ENCODE measurements around the gene MCF2L.
"Not testable (repeated sequence)": the region's sequence is repeated elsewhere in the genome, so short reads cannot be mapped to it uniquely, and the experiment has no call there.

MCF2L gene

DNA sequence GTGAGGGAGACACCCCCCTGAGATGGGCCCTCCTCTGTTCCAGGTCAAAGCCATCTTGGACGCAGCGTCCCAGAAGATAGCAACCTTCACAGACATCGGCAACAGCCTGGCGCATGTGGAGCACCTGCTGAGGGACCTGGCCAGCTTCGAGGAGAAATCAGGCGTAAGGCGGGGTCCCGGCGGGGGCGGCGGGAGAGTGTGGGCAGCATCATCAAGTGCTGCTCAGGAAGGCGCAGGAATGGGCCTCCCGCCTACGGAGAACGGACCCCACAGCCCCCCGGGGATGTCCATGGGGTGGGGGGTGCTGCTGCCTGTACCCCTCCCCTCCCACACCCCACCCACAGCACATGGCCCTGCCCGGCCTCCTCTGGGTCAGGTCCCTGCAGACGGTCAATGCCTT lies 105.4 kb downstream of the MCF2L start:
- Mint-ChIP-seq H3K4me3 (no peak overlapping the region), H3K27me3 (no peaks in the 10 kb centered on the region), H3K4me1 (no peaks in the 10 kb centered on the region), H3K9me3 (no peaks in the 10 kb centered on the region), H3K36me3 (no peaks in the 10 kb centered on the region), H3K27ac (no peak overlapping the region)
- CTCF ChIA-PET, result no interaction called here
- no peak for DNase-seq

DNA sequence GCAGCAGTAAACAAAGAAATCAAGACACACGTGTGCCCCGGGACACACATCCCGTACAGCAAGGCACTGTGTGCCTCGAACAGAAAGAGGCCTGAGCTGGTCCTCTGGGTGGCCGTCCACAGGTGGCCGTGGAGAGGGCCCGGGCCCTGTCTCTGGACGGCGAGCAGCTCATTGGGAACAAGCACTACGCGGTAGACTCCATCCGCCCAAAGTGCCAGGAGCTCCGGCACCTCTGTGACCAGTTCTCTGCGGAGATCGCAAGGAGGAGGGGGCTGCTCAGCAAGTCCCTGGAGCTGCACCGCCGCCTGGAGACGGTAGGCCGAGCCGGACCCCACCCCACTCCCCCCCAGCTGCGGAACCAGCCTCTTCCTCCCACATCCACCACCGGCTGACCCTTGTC lies 105.9 kb downstream of the MCF2L start:
- CTCF ChIA-PET, result no interaction called here
- no peaks in the 10 kb centered on the region for H3K36me3 Mint-ChIP-seq
- H3K4me1 Mint-ChIP-seq, result no peaks in the 10 kb centered on the region
- DNase-seq, result no peak
- no peaks in the 10 kb centered on the region for H3K27me3 Mint-ChIP-seq
- no peak overlapping the region for H3K4me3 Mint-ChIP-seq
- H3K9me3 Mint-ChIP-seq, result no peaks in the 10 kb centered on the region
- no peak overlapping the region for H3K27ac Mint-ChIP-seq

GRCh38 chr13:113075711-113076110 lies 106.7 kb downstream of the MCF2L start:
- no peaks in the 10 kb centered on the region for H3K9me3 Mint-ChIP-seq
- no peak overlapping the region for H3K4me3 Mint-ChIP-seq
- no peaks in the 10 kb centered on the region for H3K4me1 Mint-ChIP-seq
- CTCF ChIA-PET, result no interaction called here
- H3K27ac Mint-ChIP-seq, result no peak overlapping the region
- H3K27me3 Mint-ChIP-seq, result no peaks in the 10 kb centered on the region
- no peak for DNase-seq
- H3K36me3 Mint-ChIP-seq, result no peaks in the 10 kb centered on the region

DNA sequence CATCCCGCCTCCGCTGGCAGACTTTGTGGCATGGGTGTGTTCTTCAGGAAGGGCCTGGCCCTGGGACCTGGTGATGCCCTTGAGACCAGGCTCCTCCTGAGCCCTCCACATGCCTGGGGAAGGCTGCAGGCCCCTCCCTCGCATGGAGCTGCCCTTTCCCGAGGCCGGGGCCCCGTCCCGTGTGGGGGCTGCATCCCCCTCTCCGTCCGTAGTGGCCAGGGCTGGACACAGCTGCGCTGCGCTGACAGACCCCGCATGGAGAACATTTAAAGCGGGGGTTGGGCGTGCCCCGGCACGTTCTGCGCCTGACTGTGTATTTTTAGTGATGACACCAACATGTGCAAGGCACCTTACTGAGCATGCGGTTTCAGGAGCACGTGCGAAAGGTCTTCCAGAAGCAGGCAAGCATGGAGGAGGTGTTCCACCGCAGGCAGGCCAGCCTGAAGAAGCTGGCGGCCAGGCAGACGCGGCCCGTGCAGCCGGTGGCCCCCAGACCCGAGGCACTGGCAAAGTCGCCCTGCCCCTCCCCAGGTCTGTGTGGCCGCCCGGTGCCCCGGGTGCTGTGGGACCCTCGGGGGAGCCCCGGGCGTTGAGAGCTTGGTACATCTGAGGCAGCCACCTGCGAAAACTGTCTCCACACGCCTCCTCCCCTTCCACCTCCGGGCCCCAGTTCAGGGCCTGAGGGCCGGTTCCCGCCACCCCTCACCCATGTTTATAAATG lies 107.8 kb downstream of the MCF2L start:
- H3K36me3 Mint-ChIP-seq, result no peaks in the 10 kb centered on the region
- H3K4me3 Mint-ChIP-seq, result no peak overlapping the region
- no peaks in the 10 kb centered on the region for H3K9me3 Mint-ChIP-seq
- DNase-seq, result no peak
- no peaks in the 10 kb centered on the region for H3K27me3 Mint-ChIP-seq
- H3K4me1 Mint-ChIP-seq, result no peaks in the 10 kb centered on the region
- CTCF ChIA-PET, result no interaction called here
- H3K27ac Mint-ChIP-seq, result no peak overlapping the region

DNA sequence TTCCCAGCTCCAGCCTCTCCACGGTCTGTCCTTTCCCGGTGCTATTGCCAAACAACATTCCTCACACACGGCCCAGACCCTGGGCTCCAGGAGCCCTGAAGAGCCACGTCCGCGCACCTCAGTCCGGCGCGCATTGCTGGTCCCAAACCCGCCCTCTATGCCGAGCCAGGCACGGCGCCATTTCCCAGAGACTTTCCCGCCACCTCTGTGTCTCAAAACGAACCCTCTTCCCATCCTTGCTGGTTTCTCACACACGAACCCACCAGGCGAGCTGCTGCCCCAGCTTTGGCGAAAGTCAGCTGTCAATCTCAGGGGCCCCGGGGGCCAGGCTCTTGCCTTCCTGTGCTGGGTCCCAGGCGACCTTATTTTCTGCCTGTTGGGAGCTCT lies 108.5 kb downstream of the MCF2L start:
- CTCF ChIA-PET, result no interaction called here
- no peak for DNase-seq
- Mint-ChIP-seq H3K9me3 (no peaks in the 10 kb centered on the region), H3K36me3 (no peaks in the 10 kb centered on the region), H3K27ac (no peak overlapping the region), H3K4me3 (no peak overlapping the region), H3K27me3 (no peaks in the 10 kb centered on the region), H3K4me1 (no peaks in the 10 kb centered on the region)

- H3K4me1 Mint-ChIP-seq, result no peaks in the 10 kb centered on the region
- H3K27me3 Mint-ChIP-seq, result no peaks in the 10 kb centered on the region
- no peak for DNase-seq
- CTCF ChIA-PET, result no interaction called here
- H3K36me3 Mint-ChIP-seq, result no peaks in the 10 kb centered on the region
- H3K9me3 Mint-ChIP-seq, result no peaks in the 10 kb centered on the region
- H3K27ac Mint-ChIP-seq, result no peak overlapping the region
- no peak overlapping the region for H3K4me3 Mint-ChIP-seq
Observed at GRCh38 chr13:113077953-113078901, 109.2 kb downstream of the MCF2L start.

- Mint-ChIP-seq H3K4me1 (no peaks in the 10 kb centered on the region), H3K4me3 (no peak overlapping the region), H3K36me3 (no peaks in the 10 kb centered on the region), H3K27me3 (no peaks in the 10 kb centered on the region), H3K27ac (no peak overlapping the region), H3K9me3 (no peaks in the 10 kb centered on the region)
- CTCF ChIA-PET, result no interaction called here
- no peak for DNase-seq
Observed at GRCh38 chr13:113078902-113079780, 110.1 kb downstream of the MCF2L start.

GRCh38 chr13:113079781-113080080 lies 110.7 kb downstream of the MCF2L start:
- H3K9me3 Mint-ChIP-seq, DNase-seq, H3K27me3 Mint-ChIP-seq, H3K36me3 Mint-ChIP-seq, H3K27ac Mint-ChIP-seq, H3K4me3 Mint-ChIP-seq, CTCF ChIA-PET, H3K4me1 Mint-ChIP-seq: not testable (repeated sequence)

DNA sequence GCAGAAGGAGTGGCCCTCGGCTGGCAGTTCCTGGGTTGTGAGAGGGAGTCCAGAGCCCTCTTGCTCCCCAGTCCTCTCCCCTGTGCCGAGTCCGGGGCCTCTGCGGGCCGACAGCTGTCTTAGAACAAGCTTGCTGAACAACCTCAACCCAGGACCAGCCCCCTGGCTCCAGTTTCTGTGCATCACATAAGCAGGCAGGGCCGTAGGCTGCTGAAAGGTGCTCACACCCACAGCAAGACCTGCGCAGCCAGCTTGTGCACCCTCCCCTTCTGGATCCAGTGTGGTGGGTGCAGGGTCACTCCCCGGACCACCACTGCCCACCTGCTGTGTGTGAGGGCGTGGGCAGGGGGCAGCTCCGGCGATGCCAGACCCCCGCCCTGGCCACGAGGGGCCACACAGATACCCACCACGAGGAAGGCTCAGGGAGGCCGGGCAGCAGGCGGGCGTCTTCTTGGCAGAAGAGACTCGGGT lies 111.4 kb downstream of the MCF2L start:
- Mint-ChIP-seq H3K4me3 (no peak overlapping the region), H3K36me3 (no peaks in the 10 kb centered on the region), H3K9me3 (no peaks in the 10 kb centered on the region), H3K4me1 (no peaks in the 10 kb centered on the region), H3K27ac (no peak overlapping the region), H3K27me3 (no peaks in the 10 kb centered on the region)
- CTCF ChIA-PET, result no interaction called here
- no peak for DNase-seq

GRCh38 chr13:113080901-113081521 lies 112.0 kb downstream of the MCF2L start:
- H3K36me3 Mint-ChIP-seq, result no peaks in the 10 kb centered on the region

DNA sequence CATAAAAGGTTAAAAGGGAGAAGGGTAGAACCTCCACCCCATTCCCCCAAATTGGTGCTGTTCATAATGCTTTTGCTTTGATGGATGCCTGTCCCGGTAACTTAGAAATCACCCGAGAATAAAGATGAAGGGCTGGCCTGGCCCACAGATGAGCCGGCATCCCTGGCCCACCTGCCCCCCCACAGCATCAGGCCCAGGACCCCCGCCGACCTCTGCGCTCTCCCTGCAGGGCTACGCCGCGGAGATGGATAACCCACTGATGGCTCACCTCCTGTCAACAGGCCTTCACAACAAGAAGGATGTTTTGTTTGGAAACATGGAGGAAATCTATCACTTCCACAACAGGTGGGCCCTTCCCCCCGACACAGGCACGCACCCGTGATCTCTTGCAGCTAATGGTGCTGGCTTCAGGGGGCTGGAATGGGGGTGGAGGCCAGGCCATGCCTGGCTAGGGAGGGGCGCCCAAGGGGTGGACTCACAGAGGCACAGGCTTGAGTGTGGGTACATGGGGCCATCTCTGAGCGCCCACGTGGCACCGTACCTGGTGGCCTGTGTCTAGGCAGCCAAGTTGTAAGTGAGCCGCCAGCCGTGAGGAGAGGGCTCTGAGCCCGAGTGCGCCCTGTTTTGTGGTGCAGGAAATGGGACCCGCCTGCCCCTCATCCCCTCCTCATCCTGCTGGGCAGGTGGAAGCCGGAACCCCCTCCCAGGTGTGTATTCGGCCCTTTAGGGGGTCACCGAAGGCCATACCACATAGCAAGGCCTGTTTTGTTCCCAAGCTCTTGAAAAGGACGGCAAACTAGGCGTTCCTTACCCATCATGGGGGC lies 113.4 kb downstream of the MCF2L start:
- H3K27ac Mint-ChIP-seq, result no peak overlapping the region
- CTCF ChIA-PET, result no interaction called here
- H3K36me3 Mint-ChIP-seq, result no peaks in the 10 kb centered on the region
- H3K4me1 Mint-ChIP-seq, result no peaks in the 10 kb centered on the region
- H3K9me3 Mint-ChIP-seq, result no peaks in the 10 kb centered on the region
- no peak for DNase-seq
- no peaks in the 10 kb centered on the region for H3K27me3 Mint-ChIP-seq
- H3K4me3 Mint-ChIP-seq, result no peak overlapping the region

More at GRCh38 chr13:113080901-113081521, 112.0 kb downstream of the MCF2L start:
- no peak overlapping the region for H3K27ac Mint-ChIP-seq
- H3K4me1 Mint-ChIP-seq, result no peaks in the 10 kb centered on the region
- no peak overlapping the region for H3K4me3 Mint-ChIP-seq
- CTCF ChIA-PET, result no interaction called here
- no peak for DNase-seq
- no peaks in the 10 kb centered on the region for H3K9me3 Mint-ChIP-seq
- no peaks in the 10 kb centered on the region for H3K27me3 Mint-ChIP-seq

GRCh38 chr13:113083022-113083373 lies 114.0 kb downstream of the MCF2L start:
- Mint-ChIP-seq H3K4me3 (no peak overlapping the region), H3K27me3 (no peaks in the 10 kb centered on the region), H3K27ac (no peak overlapping the region), H3K4me1 (no peaks in the 10 kb centered on the region), H3K9me3 (no peaks in the 10 kb centered on the region), H3K36me3 (no peaks in the 10 kb centered on the region)
- DNase-seq, result no peak
- CTCF ChIA-PET, result no interaction called here

- no peak overlapping the region for H3K27ac Mint-ChIP-seq
- H3K9me3 Mint-ChIP-seq, result no peaks in the 10 kb centered on the region
- H3K36me3 Mint-ChIP-seq, result no peaks in the 10 kb centered on the region
- CTCF ChIA-PET, result no interaction called here
- no peak overlapping the region for H3K4me3 Mint-ChIP-seq
- no peaks in the 10 kb centered on the region for H3K4me1 Mint-ChIP-seq
- no peak for DNase-seq
- H3K27me3 Mint-ChIP-seq, result no peaks in the 10 kb centered on the region
Observed at GRCh38 chr13:113083402-113084061, 114.5 kb downstream of the MCF2L start.

Data from activated naive CD4-positive, alpha-beta T cell treated with anti-CD3 and anti-CD28 coated beads, Interleukin-2, amount 10 ng/mL, durations not matched to agents 7 days and 5 days (primary cell).